NCI-H146 (cell line): Measurements from ENCODE around the gene PDE6G.
"Not testable (repeated sequence)": the region's sequence is repeated elsewhere in the genome, so short reads cannot be mapped to it uniquely, and the experiment has no call there.

Source experiments
- DNase-seq: peaks from one replicate; lab custom pipeline; 2025; lab: John Stamatoyannopoulos, UW

PDE6G gene

DNA sequence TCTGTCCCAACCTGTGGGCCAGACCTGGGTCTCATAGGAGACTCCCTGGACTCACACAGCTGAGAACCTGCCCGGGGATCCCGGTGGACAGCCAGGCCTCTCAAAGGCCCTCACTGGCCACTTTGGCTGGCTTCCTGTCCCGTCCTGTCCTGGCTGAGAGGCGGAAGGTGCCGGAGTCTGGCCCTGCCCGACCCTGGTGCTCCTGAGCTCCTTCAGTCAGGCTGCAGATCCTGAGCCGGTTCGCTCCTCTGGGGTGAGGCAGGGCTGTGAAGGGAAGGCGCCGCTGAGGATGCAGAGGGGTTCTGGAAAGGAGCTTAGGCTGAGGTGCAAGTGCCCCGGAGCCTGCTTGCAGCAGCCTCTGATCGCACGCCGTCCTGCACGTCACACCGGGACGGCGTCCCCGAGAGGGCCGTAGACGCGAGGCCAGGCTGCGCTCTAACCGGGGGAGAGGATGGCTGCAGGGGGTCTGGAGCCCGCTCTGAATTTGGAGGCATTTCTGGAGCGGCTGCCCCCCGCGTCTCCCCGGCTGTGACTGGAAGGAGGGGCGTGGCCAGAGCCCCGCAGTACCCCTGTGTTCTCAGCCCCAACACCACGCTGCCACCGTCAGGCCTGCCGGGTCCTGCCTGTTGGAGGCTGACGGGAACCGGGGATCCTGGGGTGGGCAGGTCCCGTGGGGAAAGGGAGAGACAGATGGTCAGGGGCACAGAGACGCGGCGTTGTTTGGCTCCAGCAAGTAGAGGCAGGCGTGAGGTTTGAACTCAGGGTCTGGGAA, 31.6 kb upstream of the PDE6G start:
- DNase-seq: no peak

GRCh38 chr17:81686614-81687013, 30.3 kb upstream of the PDE6G start:
- DNase-seq: no peak

- DNase-seq: no peak
Observed at GRCh38 chr17:81685108-81685507, 28.8 kb upstream of the PDE6G start.

DNA sequence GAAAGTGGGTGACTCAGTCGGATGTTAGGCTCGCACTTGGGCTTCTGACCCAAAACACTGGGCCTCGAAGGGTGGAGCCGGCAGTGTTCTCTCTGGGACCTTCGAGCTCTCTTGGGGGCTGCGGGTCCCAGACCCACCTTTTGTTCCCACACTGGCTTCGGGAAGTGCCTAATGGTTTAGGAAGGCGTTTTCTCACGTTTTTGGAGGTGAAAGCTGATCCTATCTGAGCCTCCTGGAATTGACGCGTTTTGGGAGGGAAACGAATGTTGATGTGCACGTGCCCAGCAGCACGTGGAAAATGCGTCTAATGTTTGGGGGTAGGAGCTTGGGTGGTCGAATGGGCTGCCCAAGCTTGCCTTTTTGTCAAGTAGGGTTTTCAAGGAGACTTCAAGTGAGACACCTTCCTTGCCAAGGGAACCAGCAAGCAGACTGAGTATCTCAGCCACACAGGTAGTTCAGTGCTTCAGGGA, 28.1 kb upstream of the PDE6G start:
- DNase-seq: no peak

DNA sequence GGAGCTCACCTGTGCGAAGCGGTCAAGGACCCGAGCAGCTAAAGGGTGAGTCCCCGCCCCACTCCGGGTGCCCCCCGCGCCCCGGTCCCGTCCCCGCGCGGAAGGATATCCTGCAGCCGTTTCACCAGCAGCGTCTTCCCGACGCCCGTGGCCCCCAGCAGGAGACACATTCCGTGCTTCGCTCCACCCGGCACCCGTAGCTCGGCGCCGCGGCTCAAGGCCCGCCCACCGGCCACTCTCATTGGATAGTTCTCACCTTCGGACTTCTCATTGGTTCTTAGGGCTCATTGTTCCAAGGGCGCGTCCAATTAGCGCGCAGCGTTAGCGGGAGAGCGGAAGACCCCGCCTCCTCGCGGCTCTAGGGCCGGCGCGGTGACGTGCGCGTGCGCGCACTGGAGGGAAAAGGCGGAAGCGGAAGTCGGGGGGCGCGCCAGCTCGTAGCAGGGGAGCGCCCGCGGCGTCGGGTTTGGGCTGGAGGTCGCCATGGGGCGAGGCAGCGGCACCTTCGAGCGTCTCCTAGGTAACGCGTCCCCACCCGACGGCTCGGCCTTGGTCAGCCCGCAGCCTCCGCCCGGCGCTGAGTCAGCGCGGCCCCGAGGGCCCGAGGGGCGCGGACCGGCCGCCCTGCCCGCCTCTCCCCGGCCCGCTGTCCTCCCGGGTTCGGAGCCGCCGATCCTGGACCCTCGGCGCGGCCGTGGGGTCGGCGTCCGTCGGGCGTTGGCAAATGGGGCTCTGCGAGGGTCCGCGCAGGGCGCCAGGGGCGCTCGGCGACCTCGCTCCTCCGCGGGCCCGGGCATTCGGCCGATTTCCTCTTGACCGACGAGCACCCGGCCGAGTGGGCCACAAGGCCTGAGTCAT, 27.5 kb upstream of the PDE6G start, which contains the start of the genes ARL16 and HGS:
Gene ARL16, minus strand, starts transcription at position 214 of the 858 bp plus-strand sequence. Its CDS starts 44 bp downstream, at position 170.
Gene HGS, plus strand, starts transcription at position 428 of the 858 bp plus-strand sequence. Its CDS starts 56 bp downstream, at position 484.
- peak; percentile 98 for DNase-seq

- no peak for DNase-seq
Observed at GRCh38 chr17:81683208-81683583, 26.9 kb upstream of the PDE6G start.

- DNase-seq: peak; percentile 25
Observed at GRCh38 chr17:81682565-81683207, 26.3 kb upstream of the PDE6G start.

DNA sequence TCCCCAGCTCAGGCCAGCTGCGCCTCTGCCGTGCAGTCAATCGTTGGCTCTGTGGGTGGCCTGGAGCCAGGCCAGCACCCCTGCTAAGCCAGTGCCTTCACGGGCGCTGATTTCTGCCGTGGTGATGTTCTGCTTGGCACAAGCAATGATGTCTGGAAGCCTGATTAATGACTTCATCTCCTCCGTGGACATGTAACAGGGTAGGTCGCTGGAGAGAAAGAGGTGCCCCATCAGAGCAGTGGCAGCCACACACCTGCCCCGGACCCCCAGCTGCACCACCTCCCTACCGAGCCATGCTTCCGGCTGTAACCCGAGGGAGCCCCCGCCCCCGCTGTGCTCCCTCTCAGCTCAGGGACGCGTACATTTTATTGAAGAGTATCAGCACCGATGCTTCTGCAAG, 25.3 kb upstream of the PDE6G start:
- peak; percentile 87 for DNase-seq

DNA sequence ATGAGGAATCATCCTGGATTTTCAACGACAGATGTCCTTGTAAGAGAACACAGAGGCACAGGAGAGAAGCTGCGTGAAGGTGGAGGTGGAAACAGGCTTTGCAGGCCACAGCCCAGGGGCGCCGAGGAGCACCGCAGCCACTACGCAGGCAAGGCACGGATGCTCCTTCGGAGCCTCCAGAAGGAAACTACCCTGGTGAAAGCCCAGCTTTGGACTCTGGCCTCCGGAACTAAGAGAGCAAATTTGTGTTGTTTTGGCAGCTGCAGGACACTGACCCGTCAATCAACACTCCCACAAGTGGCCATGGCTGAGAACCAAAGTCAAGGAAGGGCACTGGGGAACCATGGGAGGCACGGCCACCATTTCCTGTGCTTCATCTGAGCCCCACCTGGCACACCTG, 23.8 kb upstream of the PDE6G start:
- no peak for DNase-seq

DNA sequence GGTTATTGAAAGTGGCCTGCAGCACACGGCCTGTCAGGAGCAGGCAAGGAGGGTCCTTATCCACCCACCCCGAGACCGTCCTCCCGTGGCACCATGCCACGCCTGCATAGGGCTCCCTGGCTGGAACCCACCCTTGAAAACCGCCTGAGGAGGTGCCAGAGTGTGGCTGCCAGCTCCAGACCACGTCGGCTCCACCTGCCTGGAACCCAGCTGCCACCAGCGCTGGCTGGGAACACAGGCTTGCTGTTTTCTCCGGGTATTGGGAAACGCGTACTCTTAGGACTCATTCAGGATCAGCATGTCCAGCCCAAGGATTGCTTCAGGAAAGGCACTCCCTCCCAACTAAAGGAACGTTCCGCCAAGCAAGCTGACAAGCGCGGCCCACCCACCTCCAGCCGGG, 20.6 kb upstream of the PDE6G start:
- no peak for DNase-seq

- DNase-seq: not testable (repeated sequence)
Observed at GRCh38 chr17:81675515-81676221, 19.3 kb upstream of the PDE6G start.

GRCh38 chr17:81673561-81674258, 17.4 kb upstream of the PDE6G start:
- DNase-seq: no peak

DNA sequence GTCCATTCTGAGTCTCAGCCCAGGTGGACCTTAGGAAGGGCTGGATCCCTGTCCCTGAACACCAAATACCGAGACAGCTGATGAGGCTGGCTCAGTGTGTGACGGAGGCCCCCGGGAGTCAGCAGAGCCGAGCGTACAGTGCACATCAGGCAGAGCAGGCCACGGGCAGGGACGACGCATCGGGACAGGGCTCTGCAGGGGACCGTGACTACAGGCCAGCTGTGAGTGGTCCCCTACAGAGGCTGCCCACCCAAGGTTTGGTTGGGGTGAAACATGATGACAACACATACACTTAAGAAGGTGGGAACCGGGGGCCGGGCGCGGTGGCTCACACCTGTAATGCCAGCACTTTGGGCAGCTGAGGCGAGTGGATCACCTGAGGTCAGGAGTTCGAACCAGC, 16.6 kb upstream of the PDE6G start:
- DNase-seq: no peak

GRCh38 chr17:81672504-81672903, 16.2 kb upstream of the PDE6G start:
- no peak for DNase-seq

GRCh38 chr17:81667754-81668153, 11.4 kb upstream of the PDE6G start:
- DNase-seq: no peak

- peak; percentile 96 for DNase-seq
Observed at GRCh38 chr17:81666342-81667191, 10.2 kb upstream of the PDE6G start, which contains the start of the genes CCDC137 and OXLD1. CCDC137 (plus strand) TSS chr17:81666737; CDS start chr17:81666767, 30 bp downstream. OXLD1 (minus strand) TSS chr17:81666605; CDS start chr17:81666577, 28 bp downstream.

GRCh38 chr17:81666092-81666341, 9.7 kb upstream of the PDE6G start:
- DNase-seq: no peak

GRCh38 chr17:81665205-81666091, 9.1 kb upstream of the PDE6G start:
- DNase-seq: peak; percentile 63

GRCh38 chr17:81664051-81664470, 7.7 kb upstream of the PDE6G start:
- DNase-seq: no peak
